IPS DF 6.9 (cell line): Measurements from ENCODE around the gene ADAMTS10.

Source experiments
- DNase-seq: peaks from one replicate; pipeline ENCODE4 v3.0.0-alpha.2; 2013; ENCODE audit warnings: low read depth, low spot score
- H3K27ac ChIP-seq: one replicate; pipeline ENCODE4 v1.5.1; 2013; ENCODE audit warnings: low read length, control low read depth
- H3K27me3 ChIP-seq: 2 replicates; pipeline ENCODE4 v1.6.1; 2013; ENCODE audit warnings: mild to moderate bottlenecking, low read length; ENCODE audit not compliant: control insufficient read depth, insufficient read depth
- H3K36me3 ChIP-seq: 2 replicates; pipeline ENCODE4 v1.6.1; 2013; ENCODE audit warnings: low read length; ENCODE audit not compliant: control insufficient read depth, insufficient read depth
- H3K4me1 ChIP-seq: 2 replicates; pipeline ENCODE4 v1.6.1; 2013; ENCODE audit warnings: low read length; ENCODE audit not compliant: control insufficient read depth, insufficient read depth
- H3K4me3 ChIP-seq: 2 replicates; pipeline ENCODE4 v1.5.1; 2013; ENCODE audit warnings: mild to moderate bottlenecking, low read length
- H3K9me3 ChIP-seq: 2 replicates; pipeline ENCODE4 v1.6.1; 2013; ENCODE audit warnings: low read length, inconsistent platforms; ENCODE audit not compliant: control insufficient read depth, insufficient read depth
- WGBS: extraction: QIAGEN DNeasy Blood & Tissue Kit; methylation state at CpG from one replicate; pipeline ENCODE4 v1.1.7; 2013; ENCODE audit warnings: mixed read lengths, missing lambda C conversion rate; ENCODE audit not compliant: insufficient read length, insufficient coverage; 5-methylcytosine and 5-hydroxymethylcytosine counted together

ADAMTS10 gene

GRCh38 chr19:8610041-8610935 lies at the start of gene ADAMTS10:
TSS of gene ADAMTS10 (minus strand) at chr19:8610715. CDS start at chr19:8605710, 5,005 bp downstream.
- H3K27me3 ChIP-seq, result no peaks in the 10 kb centered on the region
- no CpG with 5 or more reads among the region's 74 CpGs for WGBS
- H3K4me1 ChIP-seq, result peaks cover 7% of the 10 kb centered on the region
- DNase-seq, result no peak
- H3K9me3 ChIP-seq, result no peaks in the 10 kb centered on the region
- H3K27ac ChIP-seq, result peak within 1 kb of the TSS; percentile 28
- peak within 1 kb of the TSS; percentile 92 for H3K4me3 ChIP-seq
- H3K36me3 ChIP-seq, result no peaks in the 10 kb centered on the region

- no CpG with 5 or more reads among the region's 7 CpGs for WGBS
- Histone ChIP-seq H3K4me1 (no peaks in the 10 kb centered on the region), H3K36me3 (no peaks in the 10 kb centered on the region), H3K27ac (no peak overlapping the region), H3K4me3 (no peak overlapping the region), H3K27me3 (no peaks in the 10 kb centered on the region), H3K9me3 (no peaks in the 10 kb centered on the region)
- DNase-seq, result no peak
Observed at GRCh38 chr19:8659905-8660304, 49.4 kb upstream of the ADAMTS10 start.

GRCh38 chr19:8657869-8658268 lies 47.4 kb upstream of the ADAMTS10 start:
- Histone ChIP-seq H3K4me3 (no peak overlapping the region), H3K9me3 (no peaks in the 10 kb centered on the region), H3K27ac (no peak overlapping the region), H3K36me3 (no peaks in the 10 kb centered on the region), H3K27me3 (no peaks in the 10 kb centered on the region), H3K4me1 (no peaks in the 10 kb centered on the region)
- no peak for DNase-seq
- WGBS, result no CpG with 5 or more reads among the region's 5 CpGs

- H3K36me3 ChIP-seq, result no peaks in the 10 kb centered on the region
- H3K27ac ChIP-seq, result no peak overlapping the region
- H3K27me3 ChIP-seq, result no peaks in the 10 kb centered on the region
- no peaks in the 10 kb centered on the region for H3K4me1 ChIP-seq
- no peak for DNase-seq
- H3K4me3 ChIP-seq, result no peak overlapping the region
- H3K9me3 ChIP-seq, result no peaks in the 10 kb centered on the region
- no CpG with 5 or more reads among the region's 12 CpGs for WGBS
Observed at GRCh38 chr19:8655340-8655709, 44.8 kb upstream of the ADAMTS10 start.

- no peaks in the 10 kb centered on the region for H3K9me3 ChIP-seq
- H3K36me3 ChIP-seq, result no peaks in the 10 kb centered on the region
- H3K27ac ChIP-seq, result no peak overlapping the region
- no peaks in the 10 kb centered on the region for H3K27me3 ChIP-seq
- DNase-seq, result peak; percentile 47
- no CpG with 5 or more reads among the region's 15 CpGs for WGBS
- H3K4me3 ChIP-seq, result no peak overlapping the region
- no peaks in the 10 kb centered on the region for H3K4me1 ChIP-seq
Observed at GRCh38 chr19:8654591-8655339, 44.2 kb upstream of the ADAMTS10 start.

GRCh38 chr19:8648240-8648639 lies 37.7 kb upstream of the ADAMTS10 start:
- no CpG with 5 or more reads among the region's 6 CpGs for WGBS
- no peak overlapping the region for H3K27ac ChIP-seq

GRCh38 chr19:8643860-8644653 lies 33.5 kb upstream of the ADAMTS10 start:
- Histone ChIP-seq H3K9me3 (no peaks in the 10 kb centered on the region), H3K36me3 (no peaks in the 10 kb centered on the region), H3K4me3 (no peak overlapping the region), H3K27ac (no peak overlapping the region), H3K4me1 (no peaks in the 10 kb centered on the region), H3K27me3 (no peaks in the 10 kb centered on the region)
- no peak for DNase-seq
- no CpG with 5 or more reads among the region's 7 CpGs for WGBS

More at GRCh38 chr19:8648240-8648639, 37.7 kb upstream of the ADAMTS10 start:
- Histone ChIP-seq H3K9me3 (no peaks in the 10 kb centered on the region), H3K4me1 (no peaks in the 10 kb centered on the region), H3K36me3 (no peaks in the 10 kb centered on the region), H3K4me3 (no peak overlapping the region), H3K27me3 (no peaks in the 10 kb centered on the region)
- DNase-seq, result no peak

GRCh38 chr19:8642561-8642960 lies 32.0 kb upstream of the ADAMTS10 start:
- no peaks in the 10 kb centered on the region for H3K9me3 ChIP-seq
- no peaks in the 10 kb centered on the region for H3K27me3 ChIP-seq
- no peaks in the 10 kb centered on the region for H3K4me1 ChIP-seq
- no peak overlapping the region for H3K27ac ChIP-seq
- WGBS, result no CpG with 5 or more reads among the region's 5 CpGs
- no peak for DNase-seq
- no peaks in the 10 kb centered on the region for H3K36me3 ChIP-seq
- no peak overlapping the region for H3K4me3 ChIP-seq

- no CpG with 5 or more reads among the region's 4 CpGs for WGBS
- Histone ChIP-seq H3K4me1 (no peaks in the 10 kb centered on the region), H3K36me3 (no peaks in the 10 kb centered on the region), H3K4me3 (no peak overlapping the region), H3K9me3 (no peaks in the 10 kb centered on the region), H3K27ac (no peak overlapping the region), H3K27me3 (no peaks in the 10 kb centered on the region)
- DNase-seq, result peak; percentile 39
Observed at GRCh38 chr19:8641908-8642547, 31.5 kb upstream of the ADAMTS10 start.
